K562 (cell line): Measurements from ENCODE around the gene FBN1. TPM values are rescaled to one million over a fixed set of nuclear protein-coding genes. Genes with fewer than 3 reads are reported as not detected.
A peak's percentile ranks its signal among the peaks of the same experiment; 100 is the strongest.

Experiments used
- ATAC-seq: fragments of 200-7000 bp; cut with Tn5 transposase; 3 replicates; pipeline ENCODE4 v1.9.1; 2020; ENCODE audit warnings: moderate library complexity
- BruUV-seq: library from RNA; stranded (reverse); fragments of 400-500 nt; replicated peaks from 2 replicates; lab custom pipeline; 2021; lab: Mats Ljungman, UMichigan
- CTCF ChIA-PET: fragments of 300-600 bp; formaldehyde crosslinking; extraction: SDS; loops from one replicate; lab custom pipeline; 2021; ENCODE audit warnings: low intra/inter-chr PET ratio; lab: Yijun Ruan, JAX
- POLR2A ChIA-PET: fragments of 300-600, 350-650 bp; sonication (Branson Sonifier 250); formaldehyde crosslinking; extraction: SDS; loops from one replicate; lab custom pipeline; 2021; ENCODE audit warnings: antibody characterized with exemption, inconsistent platforms; lab: Yijun Ruan, JAX
- DNase-seq, 4 experiments: peaks; one replicate each; pipeline versions ENCODE4 v3.0.0 to v3.0.0-alpha.2; 2011 to 2018; ENCODE audit warnings: low spot score in 3 of 4, mixed read lengths in 3 of 4; ENCODE audit errors: extremely low read depth in 1 of 4
- FAIRE-seq: peaks from 2 replicates; lab custom pipeline; 2011; peaks lifted over from hg19 to GRCh38; lab: Jason Lieb, UNC
- H2AFZ ChIP-seq: 2 replicates; pipeline ENCODE4 v1.6.0; 2011; ENCODE audit warnings: low read depth, low read length, control low read depth, inconsistent platforms
- H3K27ac ChIP-seq: fragments of 200-600 bp; 3 replicates; pipeline ENCODE4 v1.8.0; 2011; ENCODE audit warnings: low read depth, mild to moderate bottlenecking, control low read depth, inconsistent platforms, low read length, moderate library complexity, mixed read lengths; ENCODE audit errors: extremely low read depth
- H3K27me3 ChIP-seq, 2 experiments: fragments of 300-600 bp in 1 of 2; 2 replicates in 1 of 2; 3 replicates in 1 of 2; pipeline versions ENCODE4 v1.6.0 to v1.8.0; 2011; ENCODE audit warnings: inconsistent platforms in 2 of 2, low read length in 2 of 2, mild to moderate bottlenecking in 1 of 2, mixed read lengths in 1 of 2, moderate library complexity in 1 of 2; ENCODE audit not compliant: control insufficient read depth in 2 of 2, insufficient read depth in 2 of 2
- H3K36me3 ChIP-seq: fragments of 300-600 bp; 3 replicates; pipeline ENCODE4 v1.8.0; 2011; ENCODE audit warnings: mild to moderate bottlenecking, low read length, inconsistent platforms; ENCODE audit not compliant: control insufficient read depth, insufficient read depth
- H3K4me1 ChIP-seq, 2 experiments: fragments of 200-600 bp in 1 of 2; replicated peaks in 1 of 2; 2 replicates in 1 of 2; 3 replicates in 1 of 2; pipeline versions ENCODE4 v1.5.1 to v1.8.0; 2011; ENCODE audit warnings: inconsistent platforms in 2 of 2, low read length in 2 of 2, mild to moderate bottlenecking in 1 of 2, mixed read lengths in 1 of 2, moderate library complexity in 1 of 2; ENCODE audit not compliant: control insufficient read depth in 2 of 2, insufficient read depth in 2 of 2
- H3K4me2 ChIP-seq: 2 replicates; pipeline ENCODE4 v1.6.1; 2011; ENCODE audit warnings: low read length, control low read depth, inconsistent platforms, mixed read lengths; ENCODE audit not compliant: insufficient read depth
- H3K4me3 ChIP-seq: fragments of 200-600 bp; sonication (generic), shearing (Covaris generic); 2 replicates; pipeline ENCODE4 v1.5.1; 2016; ENCODE audit warnings: control low read depth, inconsistent platforms
- H3K79me2 ChIP-seq: fragments of 200-600 bp; 3 replicates; pipeline ENCODE4 v1.8.0; 2011; ENCODE audit warnings: low read length, inconsistent platforms; ENCODE audit not compliant: control insufficient read depth, insufficient read depth
- H3K9ac ChIP-seq, 2 experiments: 2 replicates each; pipeline versions ENCODE4 v1.6.0 to v1.6.1; 2011; ENCODE audit warnings: low read depth in 2 of 2, low read length in 2 of 2, control low read depth in 1 of 2, inconsistent platforms in 1 of 2, mild to moderate bottlenecking in 1 of 2, mixed read lengths in 1 of 2; ENCODE audit not compliant: insufficient read depth in 1 of 2
- H3K9me1 ChIP-seq: one replicate; pipeline ENCODE4 v1.6.0; 2011; ENCODE audit warnings: inconsistent platforms, mild to moderate bottlenecking, low read length, moderate library complexity; ENCODE audit not compliant: control insufficient read depth, insufficient read depth
- H3K9me3 ChIP-seq: replicated peaks from 2 replicates; pipeline ENCODE4 v1.5.1; 2011; ENCODE audit warnings: low read depth, low read length, inconsistent platforms; ENCODE audit not compliant: control insufficient read depth, insufficient read depth
- H4K20me1 ChIP-seq: replicated peaks from 2 replicates; pipeline ENCODE4 v1.6.1; 2011; ENCODE audit warnings: low read length, inconsistent platforms, mixed read lengths; ENCODE audit not compliant: control insufficient read depth, insufficient read depth
- C11orf30 ChIP-seq: fragments of 450-650 bp; IDR thresholded peaks from 2 replicates; pipeline ENCODE4 v1.6.1; 2016; ENCODE audit warnings: low read depth, mild to moderate bottlenecking
- EP300 ChIP-seq: IDR thresholded peaks from 2 replicates; pipeline ENCODE4 v1.6.1; 2012; ENCODE audit warnings: low read length, improper control_type of control experiment
- MAFG ChIP-seq: fragments of 450-650 bp; conservative IDR thresholded peaks from 2 replicates; pipeline ENCODE4 v1.6.1; 2016; ENCODE audit warnings: missing genetic modification characterization, missing compliant biosample characterization
- TRIM24 ChIP-seq, 2 experiments: fragments of 450-650 bp; IDR thresholded peaks; 2 replicates each; pipeline ENCODE4 v1.6.1; 2016
- ZNF316 ChIP-seq: fragments of 450-650 bp; IDR thresholded peaks from 2 replicates; pipeline ENCODE4 v1.6.1; 2016
- ZNF583 ChIP-seq: fragments of 250-450 bp; sonication (Bioruptor Pico); IDR thresholded peaks from 2 replicates; pipeline ENCODE4 v1.4.0; 2020
- WGBS: fragments of 100-300 bp; shearing (Covaris generic); methylation state at CpG from one replicate; pipeline ENCODE4 v1.1.6; 2016; ENCODE audit warnings: low coverage, mixed read lengths; ENCODE audit not compliant: insufficient coverage; ENCODE audit errors: missing lambda C conversion rate; 5-methylcytosine and 5-hydroxymethylcytosine counted together
- in situ Hi-C: fragments of 300-500 bp; cut with MboI; formaldehyde crosslinking; loops from 4 replicates; pipeline ENCODE4 v1.15.0; 2018; ENCODE audit warnings: inconsistent platforms, mixed read lengths
- intact Hi-C: fragments of 100-400 bp; cut with micrococcal nuclease; formaldehyde crosslinking; loops from 2 replicates; pipeline ENCODE4 v1.14.2; 2022
- polyA plus RNA-seq, 8 experiments: library from polyadenylated mRNA; depleted of rRNA in 4 of 8; stranded (reverse) in 5 of 8; unstranded in 3 of 8; fragments of >200 nt; fragmentation: Nextera tagmentation in 2 of 8; fragmentation: Illumina TruSeq in 1 of 8; extraction: Ambion mirVana in 2 of 8; extraction: Trizol in 1 of 8; gene quantifications; 2 replicates each; pipeline versions ENCODE4 v1.2.1 to v1.2.3, GENCODE V29; 2011 to 2014; ENCODE audit warnings: inconsistent platforms in 1 of 8, missing spikeins in 1 of 8
- total RNA-seq, 7 experiments: library from RNA; depleted of rRNA in 6 of 7; stranded (reverse); fragments of >200 nt in 6 of 7; fragmentation: Illumina TruSeq in 2 of 7; extraction: Trizol in 2 of 7; gene quantifications; 2 replicates each; pipeline versions ENCODE4 v1.2.1 to v1.2.3, GENCODE V29; 2011 to 2021; ENCODE audit warnings: low replicate concordance in 1 of 7
- TF ChIP-seq, protein P1 (sequence below): conservative IDR thresholded peaks from 2 replicates; pipeline ENCODE4 v1.6.1; 2011; ENCODE audit warnings: low read depth, mild to moderate bottlenecking, low read length; ENCODE audit not compliant: control insufficient read depth
- TF ChIP-seq, protein P2 (sequence below): fragments of 450-650 bp; IDR thresholded peaks from 2 replicates; pipeline ENCODE4 v1.6.1; 2016; ENCODE audit warnings: mild to moderate bottlenecking

Gene FBN1
- total and polyA plus RNA-seq, 9 of the 15 experiments (the other 6 are each of a cell fraction or from before 2014, with no cell fraction given) = 0.15 to 1.2 (median 0.60) TPM

DNA sequence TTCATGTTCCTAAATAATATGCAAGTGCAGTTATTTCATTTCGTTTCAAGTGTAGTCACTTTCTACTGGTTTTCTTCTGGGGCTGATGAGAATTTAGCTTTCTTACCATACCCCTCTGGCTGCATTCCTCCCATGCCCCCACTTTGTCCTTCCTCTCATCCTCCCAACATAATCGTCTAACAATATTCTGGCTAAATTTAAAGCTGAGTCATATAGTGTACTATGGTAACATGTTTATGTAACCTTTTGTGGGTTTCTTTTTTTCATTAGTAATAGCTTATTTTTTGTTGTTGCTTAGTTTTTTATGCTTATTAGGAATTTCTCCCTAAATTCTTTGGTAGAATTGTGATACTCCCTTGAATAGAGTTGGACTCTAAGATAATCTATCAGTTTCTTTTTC lies 283.8 kb downstream of the FBN1 start:
- H3K4me2 ChIP-seq = no peak overlapping the region
- TF ChIP-seq C11orf30 (peak; percentile 34; the same call in 1 of the 2 replicates), ZNF583 (no peak), TRIM24 (IDR thresholded peaks at IDR 0.05) (0 out of 4 replicates have a peak, but pooled peaks of 1 of the 2 experiments have one; percentile 21), MAFG (tag) (peak; percentile 35), ZNF316 (peak; percentile 76)
- TF ChIP-seq, all 486 proteins: peak for 4
- H3K79me2 ChIP-seq = no peaks in the 10 kb centered on the region
- no peaks in the 10 kb centered on the region; the same call in none of the 2 replicates for H3K9me3 ChIP-seq
- no peak overlapping the region for H3K4me3 ChIP-seq
- POLR2A ChIA-PET = no interaction called here
- no peak overlapping the region for H2AFZ ChIP-seq
- DNase-seq = no peak
- FAIRE-seq = no peak
- peaks cover 0 to 7% of the 10 kb centered on the region in 2 experiments; a peak in 2 of 5 replicates for H3K4me1 ChIP-seq
- WGBS = 18% methylated on average over 2 of the region's 2 CpGs
- no peak overlapping the region for H3K27ac ChIP-seq
- no peak for ATAC-seq
- in situ Hi-C loops = loop anchor here (25.0 kb wide), 2 partner anchors 451 to 1776 kb away; partner anchors contain the start of gene CEP152
- no peak overlapping the region for H3K9ac ChIP-seq
- intact Hi-C loops = no loop called here
- CTCF ChIA-PET = interaction anchor here (0.6 kb wide), 1 partner anchor 1134 kb away, joined by 4 read pairs; no protein-coding TSS in a partner anchor
- H4K20me1 ChIP-seq = no peaks in the 10 kb centered on the region
- no TSS peak for BruUV-seq
- no peaks in the 10 kb centered on the region for H3K36me3 ChIP-seq
- H3K9me1 ChIP-seq = no peaks in the 10 kb centered on the region
- no peaks in the 10 kb centered on the region; a peak in 1 of 5 replicates for H3K27me3 ChIP-seq

DNA sequence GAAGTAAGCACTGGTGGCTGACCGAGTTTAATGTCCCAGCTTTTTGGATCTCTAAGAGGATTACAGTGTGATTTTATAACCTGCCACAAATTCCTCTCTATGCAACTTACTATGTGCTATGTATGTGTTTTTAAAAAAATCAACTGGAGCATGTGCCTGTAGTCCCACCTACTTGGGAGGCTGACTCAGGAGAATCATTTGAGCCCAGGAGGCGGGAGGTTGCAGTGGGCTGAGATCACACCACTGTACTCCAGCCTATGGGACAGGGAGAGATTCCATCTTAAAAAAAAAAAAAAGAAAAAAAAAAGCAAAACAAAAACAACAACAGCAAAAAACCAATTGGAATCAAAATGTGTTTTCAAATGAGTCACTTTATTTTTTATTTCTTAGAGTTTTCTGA lies 284.7 kb downstream of the FBN1 start:
- in situ Hi-C loops = loop anchor here (25.0 kb wide), 2 partner anchors 451 to 1776 kb away; partner anchors contain the start of gene CEP152
- no peaks in the 10 kb centered on the region; a peak in 1 of 5 replicates for H3K27me3 ChIP-seq
- ATAC-seq (peak; percentile 85), FAIRE-seq (no peak), DNase-seq (peak in 1 of 4 experiments; percentile 62)
- peak overlapping the region; percentile 57; the same call in 1 of the 2 replicates for H2AFZ ChIP-seq
- no peak overlapping the region for H3K9ac ChIP-seq
- H4K20me1 ChIP-seq = no peaks in the 10 kb centered on the region
- H3K9me1 ChIP-seq = no peaks in the 10 kb centered on the region
- H3K4me2 ChIP-seq = no peak overlapping the region
- WGBS = 18% methylated on average over 2 of the region's 2 CpGs
- H3K36me3 ChIP-seq = no peaks in the 10 kb centered on the region
- ChIA-PET CTCF (interaction anchor here (0.6 to 0.7 kb wide), 2 partner anchors 1135 to 1771 kb away, joined by 3 to 4 read pairs; no protein-coding TSS in a partner anchor), POLR2A (interaction anchor here (1.1 kb wide), 1 partner anchor 9 kb away, joined by 4 read pairs; no protein-coding TSS in a partner anchor)
- H3K4me3 ChIP-seq = no peak overlapping the region
- H3K9me3 ChIP-seq = no peaks in the 10 kb centered on the region; the same call in none of the 2 replicates
- H3K4me1 ChIP-seq = peaks cover 0 to 7% of the 10 kb centered on the region in 2 experiments; a peak in 2 of 5 replicates
- BruUV-seq = no TSS peak
- intact Hi-C loops = no loop called here
- no peaks in the 10 kb centered on the region for H3K79me2 ChIP-seq
- H3K27ac ChIP-seq = no peak overlapping the region
- TF ChIP-seq ZNF316 (peak; percentile 42; the same call in 1 of the 2 replicates), EP300 (peak; percentile 25; the same call in 1 of the 2 replicates)
- TF ChIP-seq, protein P1, sequence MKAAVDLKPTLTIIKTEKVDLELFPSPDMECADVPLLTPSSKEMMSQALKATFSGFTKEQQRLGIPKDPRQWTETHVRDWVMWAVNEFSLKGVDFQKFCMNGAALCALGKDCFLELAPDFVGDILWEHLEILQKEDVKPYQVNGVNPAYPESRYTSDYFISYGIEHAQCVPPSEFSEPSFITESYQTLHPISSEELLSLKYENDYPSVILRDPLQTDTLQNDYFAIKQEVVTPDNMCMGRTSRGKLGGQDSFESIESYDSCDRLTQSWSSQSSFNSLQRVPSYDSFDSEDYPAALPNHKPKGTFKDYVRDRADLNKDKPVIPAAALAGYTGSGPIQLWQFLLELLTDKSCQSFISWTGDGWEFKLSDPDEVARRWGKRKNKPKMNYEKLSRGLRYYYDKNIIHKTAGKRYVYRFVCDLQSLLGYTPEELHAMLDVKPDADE = no peak
- TF ChIP-seq, protein P2, sequence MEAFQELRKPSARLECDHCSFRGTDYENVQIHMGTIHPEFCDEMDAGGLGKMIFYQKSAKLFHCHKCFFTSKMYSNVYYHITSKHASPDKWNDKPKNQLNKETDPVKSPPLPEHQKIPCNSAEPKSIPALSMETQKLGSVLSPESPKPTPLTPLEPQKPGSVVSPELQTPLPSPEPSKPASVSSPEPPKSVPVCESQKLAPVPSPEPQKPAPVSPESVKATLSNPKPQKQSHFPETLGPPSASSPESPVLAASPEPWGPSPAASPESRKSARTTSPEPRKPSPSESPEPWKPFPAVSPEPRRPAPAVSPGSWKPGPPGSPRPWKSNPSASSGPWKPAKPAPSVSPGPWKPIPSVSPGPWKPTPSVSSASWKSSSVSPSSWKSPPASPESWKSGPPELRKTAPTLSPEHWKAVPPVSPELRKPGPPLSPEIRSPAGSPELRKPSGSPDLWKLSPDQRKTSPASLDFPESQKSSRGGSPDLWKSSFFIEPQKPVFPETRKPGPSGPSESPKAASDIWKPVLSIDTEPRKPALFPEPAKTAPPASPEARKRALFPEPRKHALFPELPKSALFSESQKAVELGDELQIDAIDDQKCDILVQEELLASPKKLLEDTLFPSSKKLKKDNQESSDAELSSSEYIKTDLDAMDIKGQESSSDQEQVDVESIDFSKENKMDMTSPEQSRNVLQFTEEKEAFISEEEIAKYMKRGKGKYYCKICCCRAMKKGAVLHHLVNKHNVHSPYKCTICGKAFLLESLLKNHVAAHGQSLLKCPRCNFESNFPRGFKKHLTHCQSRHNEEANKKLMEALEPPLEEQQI = no peak
